ENCODE data around the gene LAMB4. TPM values are rescaled to one million over a fixed set of nuclear protein-coding genes. Genes with fewer than 3 reads are reported as not detected.

Gene LAMB4
- total RNA-seq, 2 experiments from 2014 or later = not detected

DNA sequence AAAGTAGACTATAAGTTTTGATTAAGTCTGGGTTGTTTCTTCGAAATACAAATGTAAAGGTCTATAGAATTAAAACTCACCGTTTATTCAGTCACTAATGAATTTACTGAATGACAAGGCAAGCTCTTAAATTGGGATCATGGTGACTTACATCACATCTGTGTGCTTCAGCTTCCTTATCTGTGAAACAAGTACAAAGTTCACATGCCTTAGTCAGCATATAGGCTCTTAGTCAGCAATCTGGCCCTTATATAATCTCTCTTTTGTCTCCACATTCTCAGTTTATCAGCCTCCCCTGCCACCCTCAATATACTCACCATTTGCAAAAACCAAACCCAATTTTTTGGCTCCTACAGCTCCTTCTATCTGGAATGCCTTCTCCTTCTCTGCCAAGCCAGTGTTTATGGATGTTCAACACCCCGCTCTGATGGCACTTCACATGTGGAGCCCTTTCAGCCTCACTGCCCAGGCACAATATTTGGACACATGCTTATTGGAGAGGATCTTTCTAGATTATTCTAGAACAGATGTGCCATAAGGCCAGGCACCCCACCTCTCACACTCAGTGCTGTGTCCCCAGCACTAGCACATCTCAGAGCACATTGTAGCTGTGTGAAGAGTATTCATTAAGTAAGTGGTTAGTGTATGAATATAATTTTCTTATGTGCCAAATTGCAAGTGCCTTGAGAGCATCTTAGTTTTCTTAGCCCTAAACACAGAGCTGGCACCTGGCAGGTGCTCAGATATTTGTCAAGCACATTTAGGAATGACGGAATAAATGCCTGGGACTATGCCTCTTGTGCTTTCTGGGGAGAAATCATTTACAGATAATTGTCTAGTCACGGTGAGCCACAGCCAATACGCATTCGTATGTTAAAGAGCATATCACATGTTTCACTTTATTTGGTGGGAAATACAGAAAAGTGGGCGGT is 117.4 kb downstream of the LAMB4 start:
- H3K36me3 Mint-ChIP-seq (ENCODE audit: low read depth) = no peaks in the 10 kb centered on the region
- DNase-seq (no peak), ATAC-seq (no peak)
- H3K4me3 Mint-ChIP-seq = no peak overlapping the region
- POLR2A ChIA-PET = no interaction called here
- no peak overlapping the region for H3K27ac Mint-ChIP-seq
- TF ChIP-seq, protein P1, sequence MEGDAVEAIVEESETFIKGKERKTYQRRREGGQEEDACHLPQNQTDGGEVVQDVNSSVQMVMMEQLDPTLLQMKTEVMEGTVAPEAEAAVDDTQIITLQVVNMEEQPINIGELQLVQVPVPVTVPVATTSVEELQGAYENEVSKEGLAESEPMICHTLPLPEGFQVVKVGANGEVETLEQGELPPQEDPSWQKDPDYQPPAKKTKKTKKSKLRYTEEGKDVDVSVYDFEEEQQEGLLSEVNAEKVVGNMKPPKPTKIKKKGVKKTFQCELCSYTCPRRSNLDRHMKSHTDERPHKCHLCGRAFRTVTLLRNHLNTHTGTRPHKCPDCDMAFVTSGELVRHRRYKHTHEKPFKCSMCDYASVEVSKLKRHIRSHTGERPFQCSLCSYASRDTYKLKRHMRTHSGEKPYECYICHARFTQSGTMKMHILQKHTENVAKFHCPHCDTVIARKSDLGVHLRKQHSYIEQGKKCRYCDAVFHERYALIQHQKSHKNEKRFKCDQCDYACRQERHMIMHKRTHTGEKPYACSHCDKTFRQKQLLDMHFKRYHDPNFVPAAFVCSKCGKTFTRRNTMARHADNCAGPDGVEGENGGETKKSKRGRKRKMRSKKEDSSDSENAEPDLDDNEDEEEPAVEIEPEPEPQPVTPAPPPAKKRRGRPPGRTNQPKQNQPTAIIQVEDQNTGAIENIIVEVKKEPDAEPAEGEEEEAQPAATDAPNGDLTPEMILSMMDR (IDR thresholded peaks at IDR 0.05) = no peak
- CTCF ChIA-PET = no interaction called here
- H3K4me1 Mint-ChIP-seq (ENCODE audit: low read depth) = no peaks in the 10 kb centered on the region
- no peaks in the 10 kb centered on the region for H3K9me3 Mint-ChIP-seq
- H3K27me3 Mint-ChIP-seq = peaks cover 12% of the 10 kb centered on the region
- intact Hi-C loops (cut with micrococcal nuclease) = no loop called here

DNA sequence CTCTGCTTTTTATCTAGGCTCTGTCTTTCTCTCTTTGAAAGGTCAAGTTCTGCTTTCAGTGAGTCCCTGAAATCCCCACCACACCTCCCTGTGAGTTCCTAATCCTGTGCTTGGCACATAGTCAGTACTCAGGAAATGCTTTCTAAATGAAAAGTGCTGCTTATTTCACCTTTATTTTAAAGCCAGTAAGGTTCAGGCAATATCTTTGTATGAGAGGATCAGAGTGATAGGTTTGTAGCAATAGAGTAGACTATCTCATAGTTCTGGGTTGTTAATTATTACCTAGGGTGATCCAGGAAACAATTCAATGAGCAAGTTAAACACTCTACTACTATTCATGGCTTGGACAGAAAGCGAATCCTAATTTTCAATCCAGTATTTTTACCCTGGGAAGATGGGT is 119.8 kb downstream of the LAMB4 start:
- H3K9me3 Mint-ChIP-seq = no peaks in the 10 kb centered on the region
- intact Hi-C loops (cut with micrococcal nuclease) = no loop called here
- H3K36me3 Mint-ChIP-seq (ENCODE audit: low read depth) = no peaks in the 10 kb centered on the region
- no peaks in the 10 kb centered on the region for H3K4me1 Mint-ChIP-seq (ENCODE audit: low read depth)
- no peak overlapping the region for H3K27ac Mint-ChIP-seq
- no peak for DNase-seq
- H3K4me3 Mint-ChIP-seq = no peak overlapping the region
- TF ChIP-seq, protein P1 (IDR thresholded peaks at IDR 0.05) = no peak
- POLR2A ChIA-PET = no interaction called here
- CTCF ChIA-PET = no interaction called here
- peaks cover 25% of the 10 kb centered on the region for H3K27me3 Mint-ChIP-seq
- ATAC-seq = no peak

DNA sequence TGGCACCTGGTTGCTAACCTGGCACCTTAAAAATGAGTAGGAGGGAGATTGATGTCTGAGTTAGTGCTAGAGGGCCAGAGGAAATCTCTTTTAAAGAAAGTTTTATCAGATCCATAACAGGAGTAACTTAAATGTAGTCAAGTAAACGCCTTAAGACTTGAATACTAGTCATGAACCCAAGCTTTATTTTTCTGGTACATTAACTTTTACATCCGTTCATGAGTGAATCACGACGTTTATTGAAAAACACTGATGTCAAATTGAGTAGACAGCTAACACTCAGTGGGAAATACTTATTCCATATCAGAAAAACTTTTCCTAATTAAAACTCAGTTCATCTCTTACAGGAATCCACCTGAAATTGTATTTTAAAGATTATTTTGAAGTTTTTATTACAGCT is 120.3 kb downstream of the LAMB4 start:
- POLR2A ChIA-PET = no interaction called here
- ATAC-seq = no peak
- TF ChIP-seq, protein P1 (IDR thresholded peaks at IDR 0.05) = no peak
- Mint-ChIP-seq H3K9me3 (no peaks in the 10 kb centered on the region), H3K4me3 (no peak overlapping the region), H3K4me1 (ENCODE audit: low read depth) (no peaks in the 10 kb centered on the region), H3K27ac (no peak overlapping the region), H3K27me3 (peaks cover 29% of the 10 kb centered on the region), H3K36me3 (ENCODE audit: low read depth) (no peaks in the 10 kb centered on the region)
- CTCF ChIA-PET = no interaction called here
- intact Hi-C loops (cut with micrococcal nuclease) = no loop called here
- DNase-seq = no peak

DNA sequence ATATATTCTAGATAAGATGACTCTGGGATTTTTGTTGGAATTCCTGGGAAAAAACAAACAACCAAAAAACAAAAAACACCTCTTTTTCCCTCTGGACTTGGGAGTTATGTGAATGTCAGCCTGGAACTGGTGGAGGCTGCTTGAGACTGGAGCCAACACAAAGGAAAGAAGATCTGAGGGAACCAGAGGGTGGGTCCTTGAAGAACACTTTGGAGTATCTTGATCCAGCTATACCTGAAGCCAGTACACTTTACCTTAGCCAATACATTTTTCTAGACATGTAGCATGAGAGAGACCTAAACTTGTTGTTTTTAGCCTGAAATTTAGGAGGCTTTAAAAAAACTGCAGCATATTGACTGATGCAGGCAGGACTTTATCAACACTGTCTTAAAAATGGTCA is 121.3 kb downstream of the LAMB4 start:
- ChIA-PET POLR2A (no interaction called here), CTCF (no interaction called here)
- TF ChIP-seq, protein P1 (IDR thresholded peaks at IDR 0.05) = no peak
- no peaks in the 10 kb centered on the region for H3K36me3 Mint-ChIP-seq (ENCODE audit: low read depth)
- H3K27me3 Mint-ChIP-seq = peaks cover 35% of the 10 kb centered on the region
- H3K9me3 Mint-ChIP-seq = no peaks in the 10 kb centered on the region
- no peak for ATAC-seq
- no peak overlapping the region for H3K4me3 Mint-ChIP-seq
- no peak overlapping the region for H3K27ac Mint-ChIP-seq
- DNase-seq = no peak
- intact Hi-C loops (cut with micrococcal nuclease) = no loop called here
- peaks cover 5% of the 10 kb centered on the region for H3K4me1 Mint-ChIP-seq (ENCODE audit: low read depth)

DNA sequence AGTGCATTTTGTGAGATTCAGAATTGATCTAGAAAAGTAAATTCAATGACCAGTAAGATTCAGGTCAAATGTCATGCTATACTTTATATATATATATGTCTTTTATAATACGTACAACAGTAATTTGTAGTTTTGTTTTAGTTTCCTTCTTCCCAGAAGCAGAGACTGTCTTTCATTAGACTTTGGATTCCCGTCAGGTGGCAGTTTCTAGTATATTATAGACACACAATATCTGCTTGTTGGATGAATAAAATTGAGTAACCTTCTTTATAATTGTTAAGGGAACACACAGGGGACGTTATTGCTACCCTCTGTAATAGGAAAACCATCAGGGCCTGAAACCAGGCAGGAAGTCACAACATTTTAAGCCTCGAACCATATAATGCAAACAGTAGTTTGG is 121.9 kb downstream of the LAMB4 start:
- POLR2A ChIA-PET = no interaction called here
- DNase-seq (no peak), ATAC-seq (no peak)
- Mint-ChIP-seq H3K4me3 (no peak overlapping the region), H3K36me3 (ENCODE audit: low read depth) (no peaks in the 10 kb centered on the region), H3K4me1 (ENCODE audit: low read depth) (peaks cover 5% of the 10 kb centered on the region), H3K27ac (no peak overlapping the region), H3K9me3 (no peaks in the 10 kb centered on the region), H3K27me3 (peaks cover 40% of the 10 kb centered on the region)
- intact Hi-C loops (cut with micrococcal nuclease) = no loop called here
- TF ChIP-seq, protein P1 (IDR thresholded peaks at IDR 0.05) = no peak
- CTCF ChIA-PET = interaction anchor here (0.5 kb wide), 1 partner anchor 82 kb away, joined by 3 read pairs; no protein-coding TSS in a partner anchor
